Stimulated activated CD4-positive, alpha-beta T cell treated with anti-CD3 and anti-CD28 coated beads, Interleukin-4, amount 100 ng/mL, for 48 hours (primary cell): ENCODE results near the gene NLGN1.

Experiments used
- DNase-seq, 2 donors: peaks; one replicate each; pipeline ENCODE4 v3.0.0-alpha.2; 2020; ENCODE audit warnings: low read depth in 2 of 2

Gene NLGN1

GRCh38 chr3:173838644-173839043, 441.1 kb downstream of the NLGN1 start:
- DNase-seq: no peak

- DNase-seq: no peak
Measured at GRCh38 chr3:173839859-173840258, 442.3 kb downstream of the NLGN1 start.

- DNase-seq: no peak
Measured at GRCh38 chr3:173841334-173841733, 443.8 kb downstream of the NLGN1 start.

- no peak for DNase-seq
Measured at GRCh38 chr3:173843060-173843459, 445.5 kb downstream of the NLGN1 start.

- DNase-seq: no peak
Measured at GRCh38 chr3:173846584-173846983, 449.0 kb downstream of the NLGN1 start.

- no peak for DNase-seq
Measured at GRCh38 chr3:173849489-173849888, 451.9 kb downstream of the NLGN1 start.

GRCh38 chr3:173857154-173857553, 459.6 kb downstream of the NLGN1 start:
- no peak for DNase-seq

- DNase-seq: no peak
Measured at GRCh38 chr3:173862701-173863100, 465.2 kb downstream of the NLGN1 start.

- DNase-seq: no peak
Measured at GRCh38 chr3:173863551-173863950, 466.0 kb downstream of the NLGN1 start.

GRCh38 chr3:173865900-173866498, 468.5 kb downstream of the NLGN1 start:
- DNase-seq: no peak

- no peak for DNase-seq
Measured at GRCh38 chr3:173869766-173870165, 472.2 kb downstream of the NLGN1 start.

- DNase-seq: no peak
Measured at GRCh38 chr3:173870976-173871375, 473.4 kb downstream of the NLGN1 start.

- no peak for DNase-seq
Measured at GRCh38 chr3:173875790-173876189, 478.2 kb downstream of the NLGN1 start.

- no peak for DNase-seq
Measured at GRCh38 chr3:173876476-173876875, 478.9 kb downstream of the NLGN1 start.

GRCh38 chr3:173887888-173888287, 490.3 kb downstream of the NLGN1 start:
- DNase-seq: no peak

GRCh38 chr3:173889596-173889995, 492.1 kb downstream of the NLGN1 start:
- no peak for DNase-seq

GRCh38 chr3:173890091-173890490, 492.5 kb downstream of the NLGN1 start:
- no peak for DNase-seq

GRCh38 chr3:173891272-173892100, 493.9 kb downstream of the NLGN1 start:
- DNase-seq: no peak

- DNase-seq: no peak
Measured at GRCh38 chr3:173892547-173892946, 495.0 kb downstream of the NLGN1 start.

- no peak for DNase-seq
Measured at GRCh38 chr3:173893066-173893465, 495.5 kb downstream of the NLGN1 start.

- DNase-seq: no peak
Measured at GRCh38 chr3:173893835-173894234, 496.3 kb downstream of the NLGN1 start.

- no peak for DNase-seq
Measured at GRCh38 chr3:173897631-173898030, 500.1 kb downstream of the NLGN1 start.

GRCh38 chr3:173901649-173902048, 504.1 kb downstream of the NLGN1 start:
- DNase-seq: no peak
